Measurements from ENCODE around the gene FNDC4.
A peak's percentile ranks its signal among the peaks of the same experiment; 100 is the strongest.

FNDC4 gene

DNA sequence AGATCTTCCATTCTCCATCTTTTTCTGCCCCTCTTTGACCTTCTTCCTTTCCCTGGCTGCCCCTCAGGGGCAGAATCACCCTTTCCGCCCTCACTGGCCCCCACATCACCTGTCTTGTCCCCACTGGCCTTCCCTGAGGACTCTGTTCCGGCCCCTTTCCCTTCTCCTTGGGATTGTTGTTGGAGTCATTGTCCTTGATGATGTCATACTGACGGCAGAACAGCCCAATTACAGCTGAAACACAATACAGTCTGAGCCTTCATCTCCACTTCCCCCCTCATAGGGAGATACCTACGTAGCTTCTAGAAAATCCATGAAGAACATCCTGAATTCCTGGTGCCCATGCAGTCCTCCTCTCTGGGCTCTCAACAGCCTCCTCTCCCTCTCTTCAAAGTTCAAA lies 2.4 kb downstream of the FNDC4 start:
- DNase-seq = no peak

DNA sequence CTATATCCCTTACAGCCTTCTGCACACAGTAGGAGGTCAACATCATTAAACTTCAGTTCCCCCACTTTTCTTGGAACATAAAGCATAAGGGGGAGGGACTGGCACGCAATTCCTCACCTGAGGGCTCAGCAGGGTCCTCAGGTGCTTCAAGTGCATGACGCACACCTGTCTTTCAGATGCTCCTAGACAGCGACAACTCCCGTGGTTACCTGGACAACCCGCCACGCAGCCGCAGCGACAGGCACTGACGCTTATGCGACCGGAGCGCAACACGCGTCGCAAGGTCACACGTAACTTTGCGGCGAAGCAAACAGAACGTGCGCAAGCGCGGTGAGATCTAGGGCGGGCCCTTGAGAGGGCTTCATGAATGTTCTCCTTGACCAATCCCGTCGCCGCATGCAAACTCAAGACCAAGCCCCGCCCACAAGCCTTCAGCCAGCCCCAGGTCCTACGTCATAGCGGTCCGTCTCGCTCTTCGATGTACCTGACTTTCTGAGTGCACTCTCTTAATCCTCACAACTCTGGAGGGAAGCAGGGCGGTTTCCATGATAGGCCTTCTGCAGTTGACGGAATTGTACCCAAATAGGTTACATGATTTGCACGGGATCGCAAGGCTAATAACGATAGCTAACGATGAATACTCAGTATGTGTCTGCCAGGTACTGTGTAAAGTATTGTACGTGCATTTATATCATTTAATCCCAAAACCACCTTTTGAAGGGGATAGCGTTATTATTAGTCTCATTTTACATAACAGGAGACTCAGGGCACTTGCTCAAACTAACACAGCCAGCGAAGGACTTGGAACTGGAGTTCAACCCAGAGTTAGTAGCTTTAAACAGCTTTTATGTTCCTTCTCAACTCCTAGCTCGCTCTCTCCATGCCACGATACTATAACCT lies 5.3 kb downstream of the FNDC4 start, which contains the start of gene IFT172:
TSS of gene IFT172 (minus strand) at position 246 of the 900 bp plus-strand sequence. CDS start at position 156, 90 bp downstream.
- DNase-seq = peak; percentile 97

DNA sequence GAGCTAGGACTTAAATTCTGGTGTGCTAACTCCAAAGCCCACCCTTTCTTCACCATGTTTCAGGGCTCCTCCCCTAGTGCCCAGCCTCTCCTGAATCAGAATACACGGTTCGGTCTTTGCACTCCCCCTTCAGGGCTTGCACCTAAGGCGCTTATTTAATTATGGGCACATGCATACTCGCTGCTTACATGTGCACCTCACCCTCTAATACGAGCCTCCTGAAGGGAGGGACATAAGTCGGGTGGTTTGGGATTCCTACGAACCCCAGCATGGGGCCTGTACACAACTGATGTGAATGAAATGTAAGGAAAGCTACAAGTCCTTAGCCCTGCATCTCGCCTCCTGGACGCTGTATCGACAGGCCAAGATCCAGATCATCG lies 5.9 kb downstream of the FNDC4 start:
- DNase-seq = no peak

DNA sequence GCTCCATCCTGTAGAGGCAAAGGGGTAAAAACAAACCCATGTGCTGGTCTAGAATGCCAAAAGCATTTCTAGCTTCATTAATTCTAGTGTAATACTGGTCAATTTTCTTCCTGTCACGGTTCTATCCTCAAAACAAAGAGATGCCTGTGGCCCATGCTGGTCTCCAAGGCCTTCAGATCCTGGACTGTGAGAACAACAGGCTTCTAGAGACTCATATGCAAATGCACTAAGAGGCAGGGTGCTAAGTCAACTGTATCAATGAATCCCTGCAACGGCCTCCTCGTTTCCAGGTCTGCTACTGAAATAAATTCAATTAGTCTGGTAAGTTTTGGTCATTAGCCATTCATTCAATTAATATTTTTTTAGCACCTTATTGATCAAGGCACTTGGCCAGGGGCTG lies 9.5 kb downstream of the FNDC4 start:
- no peak for DNase-seq

DNA sequence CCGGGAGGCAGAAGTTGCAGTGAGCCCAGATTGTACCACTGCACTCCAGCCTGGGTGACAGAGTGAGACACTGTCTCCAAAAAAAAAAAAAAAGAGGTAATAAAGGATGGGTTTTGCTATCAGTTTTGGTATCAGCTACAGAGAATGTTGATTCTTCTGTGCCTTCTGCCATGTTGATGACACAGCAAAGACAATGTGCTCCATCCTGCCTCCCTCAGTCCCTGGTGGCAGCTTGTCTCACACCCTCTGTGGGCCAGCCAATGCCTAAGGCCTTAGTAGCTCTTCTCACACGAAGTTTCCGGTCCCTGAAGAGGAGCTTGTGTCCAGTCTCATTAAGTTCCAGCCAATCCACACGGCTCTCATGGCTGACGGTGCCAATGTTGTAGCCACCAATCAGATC lies 23.0 kb downstream of the FNDC4 start:
- DNase-seq = no peak

DNA sequence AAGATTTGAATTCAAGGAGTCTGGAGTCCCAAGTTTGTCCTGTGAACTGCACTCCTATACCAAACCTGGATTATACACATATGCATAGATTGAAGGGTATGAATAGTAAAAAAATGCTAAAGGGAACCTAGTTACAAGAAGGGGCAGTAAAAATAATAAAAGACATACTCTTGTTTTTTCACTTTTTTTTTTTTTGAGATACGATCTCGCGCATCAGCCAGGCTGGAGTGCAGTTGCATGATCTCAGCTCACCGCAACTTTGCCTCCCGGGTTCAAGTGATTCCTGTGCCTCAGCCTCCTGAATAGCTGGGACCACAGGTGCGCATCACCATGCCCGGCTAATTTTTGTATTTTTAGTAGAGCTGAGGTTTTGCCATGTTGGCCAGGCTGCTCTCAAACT lies 30.6 kb downstream of the FNDC4 start:
- no peak for DNase-seq

DNA sequence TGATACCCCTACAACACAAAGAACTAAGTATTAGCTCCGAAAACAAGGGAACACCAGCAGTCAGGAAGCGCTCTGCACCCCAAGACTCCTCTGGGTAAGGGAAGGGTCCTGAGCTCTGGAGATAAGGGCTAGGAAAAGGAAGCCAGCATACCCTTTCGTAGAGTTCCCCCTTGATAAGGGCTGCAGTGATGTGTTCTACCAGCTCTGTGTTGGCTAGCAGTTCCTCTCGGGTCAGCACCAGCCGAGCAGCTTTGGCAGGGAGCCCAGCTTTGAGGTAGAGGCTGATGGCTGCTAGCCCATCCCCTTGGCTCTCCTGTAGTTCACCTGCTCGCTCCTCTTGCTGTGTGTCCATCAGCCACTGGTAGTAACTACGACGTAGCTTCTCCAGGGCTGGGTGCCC lies 33.9 kb downstream of the FNDC4 start:
- no peak for DNase-seq

DNA sequence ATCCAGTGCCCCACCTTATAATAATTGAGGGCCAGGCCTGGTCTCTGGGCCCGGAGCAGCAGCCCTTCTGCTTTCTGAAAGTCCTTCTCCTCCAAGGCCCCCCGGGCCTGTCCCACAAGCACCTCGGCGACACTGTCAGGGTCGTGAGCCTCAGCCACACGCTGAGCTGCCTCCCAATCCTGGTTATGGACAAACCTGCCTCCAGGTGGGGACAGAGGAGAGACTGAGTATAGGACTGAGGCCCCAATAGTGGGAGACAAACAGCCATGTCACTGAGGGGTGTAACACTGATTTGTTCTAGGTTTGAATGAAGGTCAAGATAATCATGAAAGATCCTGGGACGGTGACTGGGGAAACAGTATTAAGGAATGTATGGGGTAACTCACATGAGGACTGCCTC lies 41.0 kb downstream of the FNDC4 start:
- no peak for DNase-seq

DNA sequence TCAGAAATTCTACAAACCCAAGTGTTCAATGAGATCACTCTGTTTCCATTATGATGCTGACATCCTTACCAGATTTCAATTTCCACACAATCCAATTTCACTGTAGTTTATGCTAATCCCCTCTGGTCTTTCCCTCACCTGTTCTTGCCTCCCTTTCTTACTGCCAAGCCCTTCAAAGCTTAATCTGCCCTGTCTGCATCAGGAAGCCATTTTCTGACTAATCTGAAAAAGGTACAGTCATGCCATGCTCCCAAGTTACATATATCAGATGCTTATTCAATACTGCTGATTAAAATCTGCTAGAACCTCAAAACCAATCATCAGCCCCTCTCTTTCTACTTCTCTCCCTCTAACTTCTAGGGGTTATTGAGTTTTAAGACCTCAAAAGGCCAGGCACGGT lies 43.9 kb downstream of the FNDC4 start:
- DNase-seq = no peak

DNA sequence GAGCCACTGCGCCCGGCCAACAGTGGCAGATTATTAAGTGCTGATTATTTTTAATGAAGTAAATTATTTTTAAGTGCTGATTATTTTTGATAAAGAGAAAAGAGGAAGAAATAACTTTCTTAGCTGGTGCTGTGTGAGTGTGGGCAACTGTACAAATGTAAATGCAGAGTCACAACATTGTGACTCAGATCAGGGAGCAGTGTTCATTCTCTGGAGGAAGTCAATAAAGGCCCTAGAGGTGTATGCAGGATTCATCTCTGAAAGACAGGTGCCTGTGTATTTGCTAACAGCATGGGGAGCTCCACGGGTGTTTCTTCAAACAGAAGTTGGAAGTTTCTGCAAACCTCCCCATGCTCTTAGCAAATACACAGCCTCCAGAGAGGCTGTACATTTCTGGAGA lies 46.6 kb downstream of the FNDC4 start:
- DNase-seq = no peak

DNA sequence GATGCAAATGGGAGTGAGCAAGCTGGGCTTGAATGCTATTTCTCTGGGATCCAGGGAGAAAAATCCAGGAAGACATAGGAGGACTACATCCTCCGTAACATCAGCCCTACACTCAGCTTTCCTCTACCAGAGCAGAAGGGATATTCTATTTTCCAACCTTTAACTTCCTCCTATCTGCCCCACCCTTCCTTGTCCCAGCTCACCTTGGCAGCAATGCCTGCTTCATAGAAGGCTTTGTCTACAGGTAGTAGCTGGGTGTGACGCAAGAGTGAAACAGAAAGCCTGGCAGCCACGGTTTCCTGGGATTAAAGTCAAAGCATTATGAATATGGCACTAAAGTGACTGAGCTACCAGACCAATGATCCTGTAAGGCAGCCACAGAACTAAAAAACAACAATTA lies 48.9 kb downstream of the FNDC4 start:
- DNase-seq = no peak

DNA sequence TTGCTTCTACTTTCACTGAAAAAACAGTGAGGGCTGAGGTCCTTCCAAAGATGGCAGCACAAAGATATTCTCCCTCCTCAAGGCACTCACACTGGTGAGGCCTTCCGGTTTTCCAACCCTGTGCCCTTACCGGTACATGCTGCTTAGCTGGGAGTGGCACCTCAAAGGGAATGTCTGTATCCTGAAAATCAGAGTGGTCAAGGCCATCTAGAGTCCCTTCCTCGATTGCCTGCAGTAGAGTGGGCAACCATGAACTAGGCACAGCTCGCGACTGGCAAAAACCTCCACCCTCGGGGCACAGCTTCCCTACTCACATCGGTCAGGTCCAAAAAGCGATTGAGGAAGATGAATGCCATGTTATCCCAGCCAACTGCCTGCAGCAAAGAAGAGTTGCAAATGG lies 49.4 kb downstream of the FNDC4 start:
- no peak for DNase-seq

DNA sequence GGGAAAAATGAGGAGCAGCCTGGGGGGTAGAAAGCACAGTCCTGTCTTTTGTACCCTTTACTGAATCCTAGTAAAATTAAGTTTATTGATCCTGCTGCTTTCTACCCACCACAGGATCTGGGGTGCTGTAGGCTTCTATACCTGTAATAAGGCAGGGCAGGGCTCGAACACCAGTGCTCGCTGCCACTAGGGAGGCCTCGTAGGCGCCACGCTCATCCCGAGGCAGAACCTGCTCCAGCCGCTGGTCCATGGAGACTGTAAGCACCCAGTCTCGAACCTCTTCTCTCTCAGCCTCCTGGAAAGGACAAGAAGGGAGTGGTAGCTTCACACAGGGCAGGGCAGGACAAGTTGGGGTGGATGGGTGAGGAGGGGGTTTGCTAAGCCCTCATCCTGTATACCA lies 49.8 kb downstream of the FNDC4 start:
- no peak for DNase-seq

DNA sequence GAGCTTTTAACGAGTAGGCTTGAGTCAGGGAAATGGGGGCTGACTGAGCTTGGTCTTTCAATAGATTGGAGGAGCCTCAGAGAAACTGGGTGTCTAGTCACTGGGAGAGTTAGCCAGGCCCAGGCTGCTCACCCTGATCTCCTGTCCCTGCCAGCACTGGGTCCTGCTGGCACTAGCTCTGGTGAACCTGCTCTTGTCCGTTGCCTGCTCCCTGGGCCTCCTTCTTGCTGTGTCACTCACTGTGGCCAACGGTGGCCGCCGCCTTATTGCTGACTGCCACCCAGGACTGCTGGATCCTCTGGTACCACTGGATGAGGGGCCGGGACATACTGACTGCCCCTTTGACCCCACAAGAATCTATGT lies 52.1 kb downstream of the FNDC4 start:
- DNase-seq = no peak

DNA sequence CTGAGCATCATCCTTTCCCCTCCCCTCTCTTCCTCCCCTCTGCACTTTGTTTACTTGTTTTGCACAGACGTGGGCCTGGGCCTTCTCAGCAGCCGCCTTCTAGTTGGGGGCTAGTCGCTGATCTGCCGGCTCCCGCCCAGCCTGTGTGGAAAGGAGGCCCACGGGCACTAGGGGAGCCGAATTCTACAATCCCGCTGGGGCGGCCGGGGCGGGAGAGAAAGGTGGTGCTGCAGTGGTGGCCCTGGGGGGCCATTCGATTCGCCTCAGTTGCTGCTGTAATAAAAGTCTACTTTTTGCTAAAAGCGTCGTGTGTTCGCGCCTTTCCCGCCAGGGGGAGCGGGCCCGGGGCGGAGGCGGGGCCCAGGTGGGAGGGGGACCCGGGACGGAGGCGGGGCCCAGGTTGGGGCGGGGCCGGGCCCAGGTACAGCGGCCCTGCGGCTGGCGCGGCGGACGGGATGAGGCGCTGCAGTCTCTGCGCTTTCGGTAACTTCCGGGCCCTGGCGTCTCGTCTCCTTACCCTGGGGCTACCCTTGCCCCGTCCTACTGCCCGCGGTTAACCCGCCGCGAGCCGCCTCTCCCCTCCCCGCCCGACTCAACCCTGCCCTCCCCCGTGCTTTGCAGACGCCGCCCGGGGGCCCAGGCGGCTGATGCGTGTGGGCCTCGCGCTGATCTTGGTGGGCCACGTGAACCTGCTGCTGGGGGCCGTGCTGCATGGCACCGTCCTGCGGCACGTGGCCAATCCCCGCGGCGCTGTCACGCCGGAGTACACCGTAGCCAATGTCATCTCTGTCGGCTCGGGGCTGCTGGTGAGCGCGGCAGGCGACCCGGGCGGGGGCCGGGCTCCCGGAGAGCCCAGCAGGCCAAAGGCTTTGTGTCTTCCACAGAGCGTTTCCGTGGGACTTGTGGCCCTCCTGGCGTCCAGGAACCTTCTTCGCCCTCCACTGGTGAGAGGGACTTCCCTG lies 52.8 kb downstream of the FNDC4 start, which contains the start of gene KRTCAP3:
TSS of gene KRTCAP3 (plus strand) at position 424 of the 962 bp plus-strand sequence. CDS start at position 456, 32 bp downstream.
- DNase-seq = peak; percentile 30
